Common myeloid progenitor, CD34-positive (primary cell): ENCODE results near the gene CEACAM1.
A peak's percentile ranks its signal among the peaks of the same experiment; 100 is the strongest.

Experiments used
- CTCF ChIA-PET: fragments of 350-600 bp; sonication (Branson Sonifier 250); formaldehyde crosslinking; loops from one replicate; lab custom pipeline; 2021; ENCODE audit warnings: antibody characterized with exemption; lab: Charles Lee
- POLR2A ChIA-PET: fragments of 350-600 bp; sonication (Branson Sonifier 250); formaldehyde crosslinking; loops from one replicate; lab custom pipeline; 2021; ENCODE audit warnings: antibody characterized with exemption; lab: Charles Lee
- DNase-seq, 3 donors: peaks; one replicate each; pipeline versions ENCODE4 v3.0.0 to v3.0.0-alpha.2; 2013
- H3K27ac ChIP-seq, 2 experiments: 1 replicate in 1 of 2; 2 replicates in 1 of 2; pipeline ENCODE4 v1.7.0; 2013; ENCODE audit warnings: inconsistent platforms in 2 of 2, low read length in 2 of 2, mild to moderate bottlenecking in 2 of 2, low read depth in 1 of 2, moderate library complexity in 1 of 2; ENCODE audit not compliant: severe bottlenecking in 2 of 2, insufficient read depth in 1 of 2, poor library complexity in 1 of 2
- H3K27me3 ChIP-seq, 5 experiments: replicated peaks in 2 of 5; 1 replicate in 3 of 5; 2 replicates in 2 of 5; pipeline versions ENCODE4 v1.6.1 to v1.7.0; 2013; ENCODE audit warnings: low read length in 4 of 5, mild to moderate bottlenecking in 2 of 5, moderate library complexity in 2 of 5, inconsistent platforms in 1 of 5; ENCODE audit not compliant: insufficient read depth in 5 of 5, control insufficient read depth in 4 of 5
- H3K36me3 ChIP-seq, 4 experiments: 1 replicate in 2 of 4; 2 replicates in 2 of 4; pipeline versions ENCODE4 v1.6.1 to v1.7.0; 2013; ENCODE audit warnings: low read length in 3 of 4, control low read depth in 1 of 4, mild to moderate bottlenecking in 1 of 4; ENCODE audit not compliant: control insufficient read depth in 4 of 4, insufficient read depth in 4 of 4
- H3K4me1 ChIP-seq, 4 experiments: 1 replicate in 3 of 4; 2 replicates in 1 of 4; pipeline versions ENCODE4 v1.6.1 to v1.7.1; 2013; ENCODE audit warnings: low read length in 3 of 4, mild to moderate bottlenecking in 3 of 4, control low read depth in 1 of 4, inconsistent platforms in 1 of 4, moderate library complexity in 1 of 4; ENCODE audit not compliant: control insufficient read depth in 4 of 4, insufficient read depth in 4 of 4; ENCODE audit errors: control extremely low read depth in 1 of 4
- H3K4me3 ChIP-seq, 7 experiments: 1 replicate in 4 of 7; 2 replicates in 3 of 7; pipeline versions ENCODE4 v1.5.1 to v1.7.0; 2013; ENCODE audit warnings: mild to moderate bottlenecking in 7 of 7, low read length in 6 of 7, moderate library complexity in 6 of 7, inconsistent platforms in 2 of 7, low read depth in 2 of 7, control low read depth in 1 of 7; ENCODE audit not compliant: insufficient read depth in 4 of 7, control insufficient read depth in 1 of 7; ENCODE audit errors: extremely low read depth in 1 of 7
- H3K9me3 ChIP-seq, 5 experiments: 1 replicate in 4 of 5; 2 replicates in 1 of 5; pipeline versions ENCODE4 v1.6.1 to v1.7.1; 2013; ENCODE audit warnings: low read length in 4 of 5, mild to moderate bottlenecking in 2 of 5, inconsistent platforms in 1 of 5, low read depth in 1 of 5, moderate library complexity in 1 of 5; ENCODE audit not compliant: control insufficient read depth in 4 of 5, insufficient read depth in 2 of 5; ENCODE audit errors: control extremely low read depth in 1 of 5
- WGBS: methylation state at CpG from one replicate; pipeline ENCODE4 v1.1.5; 2013; ENCODE audit not compliant: insufficient coverage; 5-methylcytosine and 5-hydroxymethylcytosine counted together

CEACAM1 gene

DNA sequence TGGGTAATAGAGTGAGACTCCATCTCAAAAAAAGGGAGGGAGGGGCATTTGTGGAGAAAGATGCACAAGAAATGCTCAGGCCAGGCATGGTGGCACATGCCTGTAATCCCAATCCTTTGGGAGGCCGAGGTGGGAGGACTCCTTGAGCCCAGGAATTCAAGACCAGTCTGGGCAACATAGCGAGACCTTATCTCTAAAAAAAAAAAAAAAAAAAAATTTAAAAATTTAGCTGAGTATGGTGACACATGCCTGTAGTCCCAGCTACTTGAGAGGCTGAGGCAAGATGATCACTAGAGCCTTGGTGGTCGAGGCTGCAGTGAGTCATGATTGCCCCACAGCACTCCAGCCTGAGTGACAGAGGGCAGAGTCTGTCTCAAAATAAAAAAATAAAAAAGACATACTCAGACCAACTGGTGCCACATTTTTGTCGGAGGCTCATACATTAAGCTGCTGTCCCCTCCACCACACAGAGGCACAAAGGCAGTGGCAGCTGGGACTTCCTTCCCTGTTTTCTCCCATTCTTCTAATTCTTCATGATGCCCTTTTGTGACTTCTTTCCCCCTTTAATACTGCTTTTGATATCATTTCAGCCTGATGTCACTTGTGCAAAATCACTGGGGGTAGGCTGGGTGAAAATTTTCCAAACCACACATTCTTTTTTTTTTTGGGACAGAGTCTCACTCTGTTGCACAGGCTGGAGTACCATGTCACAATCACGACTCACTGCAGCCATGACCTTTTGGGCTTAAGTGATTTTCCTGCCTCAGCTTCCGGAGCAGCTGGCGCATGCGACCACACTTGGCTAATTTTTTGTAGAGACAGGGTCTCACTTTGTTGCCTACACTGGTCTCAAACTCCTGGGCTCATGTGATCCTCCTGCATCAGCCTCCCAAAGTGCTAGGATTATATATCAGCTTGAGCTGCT, 58.7 kb downstream of the CEACAM1 start:
- H3K4me1 ChIP-seq: peaks cover 4 to 25% (median 18%) of the 10 kb centered on the region in 4 experiments
- no peaks in the 10 kb centered on the region for H3K36me3 ChIP-seq
- peak; percentile 35 to 81 (median 75) for DNase-seq
- CTCF ChIA-PET: interaction anchor here (0.7 to 1.2 kb wide), 3 partner anchors 15 to 59 kb away, joined by 3 read pairs; partner anchors contain the start of gene CEACAM1
- POLR2A ChIA-PET: interaction anchor here (0.6 kb wide), 1 partner anchor 14 kb away, joined by 3 read pairs; no protein-coding TSS in a partner anchor
- H3K27ac ChIP-seq: no peak overlapping the region
- H3K4me3 ChIP-seq: no peak overlapping the region
- H3K9me3 ChIP-seq: no peaks in the 10 kb centered on the region
- 27% methylated on average over 5 of the region's 8 CpGs for WGBS
- H3K27me3 ChIP-seq: no peaks in the 10 kb centered on the region

GRCh38 chr19:42468273-42468796, 59.9 kb downstream of the CEACAM1 start:
- ChIA-PET CTCF (interaction anchor here (1.2 kb wide), 1 partner anchor 60 kb away, joined by 3 read pairs; the partner anchor contains the start of gene CEACAM1), POLR2A (no interaction called here)
- Histone ChIP-seq H3K9me3 (no peaks in the 10 kb centered on the region), H3K27ac (no peak overlapping the region), H3K27me3 (no peaks in the 10 kb centered on the region), H3K36me3 (no peaks in the 10 kb centered on the region), H3K4me3 (no peak overlapping the region), H3K4me1 (peaks cover 4 to 25% (median 18%) of the 10 kb centered on the region in 4 experiments)
- DNase-seq: no peak
- WGBS: 100% methylated on average over 3 of the region's 3 CpGs

DNA sequence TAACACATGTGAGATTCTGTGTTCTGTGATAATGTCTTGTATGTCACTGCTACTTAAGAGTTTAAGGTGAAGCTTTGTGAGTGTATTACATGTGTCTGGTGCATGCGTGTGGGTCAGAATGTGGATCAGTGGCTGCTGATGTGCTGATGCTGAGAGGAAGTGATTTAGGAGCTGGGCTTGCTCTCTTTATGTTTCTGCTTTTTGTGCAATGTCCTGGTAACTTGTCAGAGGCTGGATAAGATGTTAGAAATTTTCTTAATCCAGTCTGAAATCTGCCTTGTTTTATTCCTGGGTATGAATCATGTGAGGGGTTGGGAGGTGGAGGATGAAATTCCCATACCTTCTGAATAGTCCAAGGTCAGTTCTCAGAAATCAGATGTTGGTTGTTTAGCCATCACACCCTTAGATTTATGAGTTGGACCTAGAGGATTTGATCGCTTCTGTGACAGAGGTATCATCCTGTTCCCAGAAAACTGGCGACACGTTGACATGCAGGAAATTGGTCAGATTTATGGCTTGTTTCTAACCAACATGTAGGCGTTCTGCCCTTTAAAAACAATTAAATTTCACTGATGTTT, 61.0 kb downstream of the CEACAM1 start:
- H3K27me3 ChIP-seq: no peaks in the 10 kb centered on the region
- POLR2A ChIA-PET: no interaction called here
- peak in 2 of 3 donors; percentile 54 to 59 for DNase-seq
- no peaks in the 10 kb centered on the region for H3K36me3 ChIP-seq
- no peak overlapping the region for H3K4me3 ChIP-seq
- peaks cover 4 to 25% (median 18%) of the 10 kb centered on the region in 4 experiments for H3K4me1 ChIP-seq
- 8% methylated on average over 4 of the region's 5 CpGs for WGBS
- CTCF ChIA-PET: interaction anchor here (0.6 to 1.8 kb wide), 4 partner anchors 8 to 62 kb away, joined by 3 to 12 read pairs (median 5); partner anchors contain the start of gene CEACAM1
- H3K9me3 ChIP-seq: no peaks in the 10 kb centered on the region
- no peak overlapping the region for H3K27ac ChIP-seq

DNA sequence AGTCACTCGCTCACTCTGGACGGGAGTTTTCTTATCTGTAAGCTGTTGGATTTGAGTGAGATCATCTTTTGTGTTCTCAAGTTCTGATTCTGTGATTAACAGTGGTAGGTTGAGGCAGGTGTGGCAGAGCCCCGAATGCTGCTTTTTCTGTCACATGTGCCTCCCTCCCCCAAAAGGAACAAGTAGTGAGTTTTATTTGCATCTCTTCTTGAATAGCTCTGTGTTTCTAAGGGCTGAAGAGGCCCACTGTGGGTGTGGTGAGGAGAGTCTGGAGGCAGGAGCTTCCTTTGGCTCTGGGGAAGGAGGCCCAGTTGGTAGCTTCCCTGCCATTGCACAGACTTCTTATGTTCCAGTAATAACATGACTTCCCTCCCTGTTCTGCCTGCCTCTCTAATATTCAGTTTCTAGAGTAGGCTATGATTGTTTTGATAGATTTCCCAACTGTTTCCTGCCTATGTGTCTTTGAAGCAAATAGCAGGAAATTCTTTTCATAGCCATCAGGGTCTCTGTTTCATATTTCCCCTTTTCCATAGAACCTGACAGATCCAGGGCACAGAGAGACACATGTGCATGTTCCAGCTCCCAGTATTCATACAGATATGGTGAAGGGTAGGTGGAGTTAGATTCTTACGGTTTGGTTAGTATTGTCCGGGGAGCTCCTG, 61.6 kb downstream of the CEACAM1 start:
- no peak for DNase-seq
- Histone ChIP-seq H3K4me1 (peaks cover 4 to 25% (median 18%) of the 10 kb centered on the region in 4 experiments), H3K27ac (no peak overlapping the region), H3K9me3 (no peaks in the 10 kb centered on the region), H3K4me3 (no peak overlapping the region), H3K27me3 (no peaks in the 10 kb centered on the region), H3K36me3 (no peaks in the 10 kb centered on the region)
- CTCF ChIA-PET: interaction anchor here (0.6 to 1.8 kb wide), 6 partner anchors 8 to 130 kb away, joined by 3 to 12 read pairs (median 4); partner anchors contain the start of gene CEACAM1
- POLR2A ChIA-PET: no interaction called here
- WGBS: 70% methylated on average over 5 of the region's 5 CpGs

- peak in 1 of 3 donors; percentile 25 for DNase-seq
- peaks cover 4 to 25% (median 18%) of the 10 kb centered on the region in 4 experiments for H3K4me1 ChIP-seq
- ChIA-PET POLR2A (no interaction called here), CTCF (interaction anchor here (0.6 to 1.8 kb wide), 5 partner anchors 9 to 131 kb away, joined by 3 to 12 read pairs (median 5); no protein-coding TSS in a partner anchor)
- no peaks in the 10 kb centered on the region for H3K36me3 ChIP-seq
- H3K9me3 ChIP-seq: no peaks in the 10 kb centered on the region
- no peaks in the 10 kb centered on the region for H3K27me3 ChIP-seq
- 96% methylated on average over 5 of the region's 5 CpGs for WGBS
- H3K27ac ChIP-seq: no peak overlapping the region
- no peak overlapping the region for H3K4me3 ChIP-seq
Measured at GRCh38 chr19:42465827-42466280, 62.4 kb downstream of the CEACAM1 start.

GRCh38 chr19:42461700-42462324, 66.5 kb downstream of the CEACAM1 start:
- 96% methylated on average over 4 of the region's 4 CpGs for WGBS
- ChIA-PET CTCF (no interaction called here), POLR2A (interaction anchor here (0.7 to 0.9 kb wide), 2 partner anchors 9 to 305 kb away, joined by 3 to 9 read pairs; no protein-coding TSS in a partner anchor)
- Histone ChIP-seq H3K27me3 (no peaks in the 10 kb centered on the region), H3K36me3 (no peaks in the 10 kb centered on the region), H3K4me3 (no peak overlapping the region), H3K27ac (no peak overlapping the region), H3K9me3 (no peaks in the 10 kb centered on the region), H3K4me1 (peaks cover 3 to 11% (median 7%) of the 10 kb centered on the region in 4 experiments)
- DNase-seq: no peak
